Stimulated activated CD4-positive, alpha-beta T cell treated with anti-CD3 and anti-CD28 coated beads, Interleukin-2, amount 100 ng/mL, for 48 hours (primary cell): Measurements from ENCODE around the gene DENND2A.

Source experiments
- DNase-seq, 2 donors: peaks; one replicate each; pipeline ENCODE4 v3.0.0-alpha.2; 2020

The DENND2A gene

DNA sequence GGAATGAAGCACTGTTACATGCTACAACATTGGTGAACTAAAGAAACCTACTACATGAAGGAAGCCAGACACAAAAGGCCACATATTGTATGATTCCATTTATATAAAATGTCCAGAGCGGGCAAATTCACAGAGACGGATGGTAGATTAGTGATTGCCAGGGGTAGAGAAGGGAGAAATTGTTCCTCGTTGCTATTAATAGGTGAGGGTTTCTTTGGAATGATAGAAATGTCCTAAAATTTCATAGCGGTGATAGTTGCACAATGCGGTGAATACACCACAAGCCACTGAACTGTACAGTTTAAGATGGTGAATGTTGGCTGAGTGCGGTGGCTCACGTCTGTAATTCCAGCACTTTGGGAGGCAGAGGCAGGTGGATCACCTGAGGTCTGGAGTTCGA, 29.0 kb downstream of the DENND2A start:
- DNase-seq, result no peak

DNA sequence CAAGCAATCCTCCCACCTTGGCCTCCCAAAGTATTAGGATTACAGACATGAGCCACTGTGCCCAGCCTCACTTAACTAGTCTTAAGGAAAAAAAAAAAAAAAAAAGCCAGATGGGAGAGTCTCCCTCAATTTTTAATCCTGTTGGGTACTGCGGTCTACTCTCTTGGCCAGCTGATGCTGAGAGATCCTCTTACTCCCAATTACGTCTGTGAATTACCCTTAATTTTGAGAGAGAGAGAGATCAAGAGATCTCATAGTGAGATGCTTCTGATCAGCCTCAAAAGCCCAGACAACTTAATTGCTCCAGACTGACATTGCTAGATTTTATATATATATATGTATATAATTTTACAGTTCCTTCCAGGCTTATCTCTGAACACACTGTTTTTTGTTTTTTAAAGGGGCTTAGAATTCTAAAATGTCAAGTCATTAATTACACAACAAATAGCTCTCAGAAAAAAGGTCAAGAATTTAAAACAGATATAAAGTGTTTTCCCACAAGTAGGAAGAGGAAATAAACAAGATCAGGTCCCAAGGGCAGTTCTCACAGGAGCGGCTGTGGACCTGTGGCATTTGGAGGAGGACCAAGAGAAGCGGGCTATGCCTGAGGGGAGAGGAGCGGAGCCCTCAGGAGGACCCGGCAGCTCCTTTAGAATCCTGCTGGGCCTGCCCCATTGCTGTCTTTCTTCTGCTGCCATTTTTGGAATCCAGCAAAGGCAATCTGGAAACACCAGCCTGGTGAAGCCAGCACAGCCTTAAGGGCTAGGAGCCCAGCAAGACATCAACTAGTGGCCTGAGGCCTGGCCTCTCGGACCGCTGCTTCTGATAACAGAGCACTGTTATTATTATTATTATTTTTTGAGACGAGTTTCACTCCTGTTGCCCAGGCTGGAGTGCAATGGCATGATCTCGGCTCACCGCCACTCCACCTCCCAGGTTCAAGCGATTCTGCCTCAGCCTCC, 30.1 kb downstream of the DENND2A start:
- no peak for DNase-seq

DNA sequence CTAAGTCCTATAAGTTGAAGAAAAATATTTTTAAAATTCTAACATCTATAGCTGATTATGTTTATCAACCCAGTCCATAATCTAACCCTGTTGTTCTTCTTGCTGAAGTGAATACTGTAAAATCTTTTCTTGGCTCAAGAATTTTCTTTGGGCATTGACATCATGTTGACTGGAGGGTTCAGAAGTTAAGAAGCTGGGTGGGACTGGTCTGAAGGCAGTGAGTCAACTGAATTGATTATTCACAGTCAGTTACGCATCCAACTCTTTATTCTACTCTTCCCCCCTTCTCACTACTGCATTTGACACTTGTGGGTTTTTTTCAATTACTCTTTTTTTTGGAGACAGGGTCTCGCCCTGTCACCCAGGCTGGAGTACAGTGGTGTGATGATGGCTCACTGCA, 31.0 kb downstream of the DENND2A start:
- DNase-seq, result no peak

DNA sequence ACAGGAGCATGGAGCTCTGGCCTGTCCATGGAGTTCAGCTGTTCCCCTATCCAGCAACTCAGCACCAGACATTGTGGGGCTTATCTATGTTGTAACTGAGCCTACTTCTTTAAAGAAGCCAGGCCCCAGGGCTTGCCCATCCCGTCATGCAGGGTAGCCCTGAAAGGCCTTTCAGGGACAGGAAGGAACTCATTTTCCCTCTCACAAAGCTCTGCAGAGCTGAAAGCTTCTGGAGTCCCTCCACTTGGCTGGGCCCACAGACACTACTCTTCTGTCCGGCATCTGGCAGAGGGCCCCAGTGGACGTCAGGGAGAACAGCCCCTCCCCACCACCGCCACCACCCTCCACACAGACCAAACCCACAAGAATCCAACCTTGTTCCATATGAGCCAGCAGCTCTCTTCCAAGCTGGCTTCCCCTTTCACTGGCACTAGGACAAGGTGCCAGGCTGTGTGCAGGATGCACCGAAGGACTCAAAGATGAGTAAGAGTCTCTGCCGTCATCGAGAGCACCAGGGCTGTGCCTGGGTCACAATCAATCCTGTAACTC, 33.1 kb downstream of the DENND2A start:
- DNase-seq, result no peak

DNA sequence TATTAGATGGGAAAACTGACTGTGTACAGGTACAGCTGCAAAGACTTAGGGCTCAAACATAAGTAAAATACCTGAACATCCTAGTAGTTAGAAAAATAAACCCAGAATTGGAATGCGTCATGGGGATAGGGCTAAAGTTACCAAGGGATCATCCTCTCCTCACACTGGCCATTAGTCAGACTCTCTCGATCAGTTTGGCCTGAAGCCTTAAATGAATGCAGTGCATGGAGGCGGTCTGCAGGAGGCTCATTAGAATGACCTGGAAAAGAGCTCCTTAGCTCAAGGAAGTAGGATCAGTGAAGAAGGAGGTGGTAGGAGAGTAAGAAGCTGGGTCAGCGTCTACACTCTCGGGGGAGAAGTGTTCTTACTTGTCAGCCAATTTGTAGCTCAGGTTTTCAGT, 35.3 kb downstream of the DENND2A start:
- no peak for DNase-seq

DNA sequence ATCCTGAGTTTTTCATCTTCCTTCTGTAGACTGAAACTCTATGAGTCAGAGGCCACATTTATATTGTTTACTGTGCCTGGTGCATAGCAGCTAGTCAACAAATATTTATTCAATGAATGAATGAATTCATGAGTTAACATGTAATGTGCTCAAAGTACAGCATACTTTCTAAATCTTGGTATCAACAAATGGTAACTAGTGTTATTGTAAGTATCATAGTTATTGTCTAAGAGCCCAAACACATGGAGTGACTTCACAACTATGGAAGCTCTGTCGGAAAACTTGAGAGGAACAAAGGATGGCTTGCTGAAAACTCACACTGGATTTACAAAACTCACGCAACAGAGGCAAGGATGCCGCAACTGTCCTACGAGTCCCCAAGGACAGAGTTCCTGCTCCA, 35.9 kb downstream of the DENND2A start:
- no peak for DNase-seq

DNA sequence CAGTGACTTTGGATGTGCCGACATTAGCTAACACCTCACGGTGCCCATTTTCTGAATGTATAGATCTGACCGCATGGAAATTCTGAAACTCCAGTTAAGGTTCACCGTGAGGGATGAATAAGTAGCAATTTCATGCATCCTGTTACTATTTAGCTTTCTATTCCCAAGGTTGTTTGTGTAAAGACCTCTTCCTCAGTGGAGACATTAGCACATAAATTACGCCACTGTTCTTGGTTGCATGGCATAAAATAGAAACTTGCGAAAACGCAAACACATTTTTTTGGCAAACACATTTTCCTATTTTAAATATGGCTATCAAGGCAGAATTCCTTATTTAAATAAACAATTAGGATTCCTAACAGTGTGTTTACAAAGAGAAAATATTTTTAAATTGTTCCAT, 36.5 kb downstream of the DENND2A start:
- no peak for DNase-seq

DNA sequence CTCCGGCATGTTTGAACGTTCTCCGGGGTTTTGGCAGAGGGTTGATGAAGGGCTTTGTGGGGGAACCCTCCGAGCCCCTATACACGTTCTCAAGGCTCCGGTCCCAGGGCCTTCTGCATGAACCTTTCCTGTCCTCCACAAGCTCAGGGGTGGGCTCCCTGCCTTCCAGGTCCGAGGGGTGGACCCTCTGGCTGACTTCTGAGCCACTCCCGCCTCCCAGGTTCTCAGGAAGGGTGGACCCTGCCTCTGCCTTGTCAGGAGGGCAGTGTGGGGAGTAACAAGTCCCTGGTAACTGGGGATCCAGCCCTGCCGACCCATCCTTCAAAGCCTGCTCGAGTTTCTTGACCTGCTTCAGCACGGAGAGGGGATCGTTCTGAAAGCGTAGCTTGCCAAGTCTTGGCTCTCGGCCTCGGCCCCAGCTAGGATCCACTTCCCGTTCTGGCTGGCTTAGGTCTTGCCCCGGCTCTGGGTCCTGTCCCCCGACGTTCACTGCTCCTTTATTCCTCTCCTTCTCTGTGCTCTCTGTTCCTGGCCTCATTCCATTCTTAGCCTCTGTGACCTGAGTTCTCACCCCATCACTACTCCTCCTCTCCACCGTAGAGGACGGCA, 38.9 kb downstream of the DENND2A start:
- DNase-seq, result no peak

DNA sequence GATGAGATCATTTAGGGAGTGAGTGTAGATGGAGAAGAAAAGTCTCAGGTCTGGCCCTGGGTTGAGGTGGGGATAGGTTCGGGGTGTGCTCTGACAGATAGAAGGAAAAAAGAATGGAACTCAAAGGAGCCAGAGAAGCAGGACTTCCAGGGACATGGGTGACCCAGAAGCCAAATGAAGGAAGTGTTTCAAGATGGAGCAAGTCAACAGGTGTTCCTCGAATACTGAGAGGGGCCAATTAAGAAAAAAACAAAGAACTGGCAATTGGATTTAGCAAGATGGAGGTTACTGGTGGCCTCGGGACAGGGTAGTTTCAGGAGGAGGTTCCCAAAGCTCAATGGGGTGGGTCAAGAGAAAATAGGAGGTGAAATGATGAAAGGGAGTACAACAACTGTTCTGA, 40.3 kb downstream of the DENND2A start:
- DNase-seq, result no peak

DNA sequence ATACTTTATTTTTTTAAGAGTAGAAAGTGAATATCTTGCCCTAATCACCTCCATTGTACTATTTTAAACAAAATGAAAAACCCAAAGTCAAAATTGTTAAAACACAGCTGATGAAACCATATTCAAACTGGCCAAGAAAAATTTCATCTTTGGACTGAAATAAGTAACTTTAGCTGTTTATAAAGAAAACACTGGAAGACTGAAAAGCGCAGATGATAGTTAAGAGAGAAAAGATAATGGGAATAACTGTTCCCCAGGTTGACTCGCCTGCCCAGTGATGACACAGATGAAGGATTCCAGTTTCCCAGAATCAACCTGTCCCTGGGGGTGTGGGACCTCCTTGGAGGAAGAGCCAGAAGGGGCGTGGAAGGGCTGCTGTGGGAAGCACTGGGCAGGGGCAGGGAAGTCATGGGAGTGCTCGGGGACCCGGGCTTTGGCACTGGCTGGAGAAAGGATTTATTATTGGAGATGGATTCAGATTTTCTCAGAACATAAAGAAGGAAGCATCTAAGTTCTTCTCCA, 43.1 kb downstream of the DENND2A start:
- no peak for DNase-seq

DNA sequence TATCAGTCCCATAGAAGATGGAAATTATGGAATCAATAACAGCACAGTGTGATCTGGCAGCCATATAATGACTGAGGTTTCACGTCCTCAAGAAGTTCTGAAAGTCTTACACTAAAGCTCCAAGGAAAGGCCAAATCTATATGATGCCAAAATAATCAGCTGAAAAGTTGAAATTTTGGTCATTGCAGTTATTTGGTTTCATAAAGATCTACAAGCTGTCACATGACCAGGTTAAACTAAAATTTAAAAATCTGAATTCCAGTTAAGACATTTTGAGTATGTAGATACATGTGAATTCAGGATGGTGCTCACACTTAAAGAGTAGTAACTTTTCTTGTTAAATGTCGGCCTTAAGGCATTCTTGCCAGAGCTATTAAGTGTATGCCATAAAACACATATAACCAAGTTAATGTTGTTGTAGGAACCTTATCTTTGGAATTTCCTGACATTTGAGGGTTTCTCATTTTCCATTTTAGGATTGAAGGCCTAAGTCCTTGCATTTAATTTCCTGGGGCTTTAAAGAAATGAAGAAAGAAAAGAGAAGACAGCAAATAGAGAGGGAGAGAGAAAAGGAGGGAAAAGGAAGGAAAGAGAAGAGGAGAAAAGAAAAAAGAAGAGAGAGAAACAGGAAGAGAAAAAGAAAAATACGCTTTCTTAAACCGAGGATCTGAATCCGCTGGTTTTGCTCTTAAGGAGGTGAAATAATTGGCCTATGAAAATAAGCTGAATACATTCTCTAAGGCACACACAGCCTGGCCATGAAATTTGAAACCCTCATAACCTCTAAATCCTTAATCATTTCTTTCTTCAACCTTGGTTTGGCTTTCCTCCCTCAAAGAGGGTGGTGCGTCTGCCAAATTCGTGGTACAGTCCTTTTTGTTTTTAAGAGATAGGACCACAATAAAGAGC, 43.8 kb downstream of the DENND2A start:
- DNase-seq, result no peak

DNA sequence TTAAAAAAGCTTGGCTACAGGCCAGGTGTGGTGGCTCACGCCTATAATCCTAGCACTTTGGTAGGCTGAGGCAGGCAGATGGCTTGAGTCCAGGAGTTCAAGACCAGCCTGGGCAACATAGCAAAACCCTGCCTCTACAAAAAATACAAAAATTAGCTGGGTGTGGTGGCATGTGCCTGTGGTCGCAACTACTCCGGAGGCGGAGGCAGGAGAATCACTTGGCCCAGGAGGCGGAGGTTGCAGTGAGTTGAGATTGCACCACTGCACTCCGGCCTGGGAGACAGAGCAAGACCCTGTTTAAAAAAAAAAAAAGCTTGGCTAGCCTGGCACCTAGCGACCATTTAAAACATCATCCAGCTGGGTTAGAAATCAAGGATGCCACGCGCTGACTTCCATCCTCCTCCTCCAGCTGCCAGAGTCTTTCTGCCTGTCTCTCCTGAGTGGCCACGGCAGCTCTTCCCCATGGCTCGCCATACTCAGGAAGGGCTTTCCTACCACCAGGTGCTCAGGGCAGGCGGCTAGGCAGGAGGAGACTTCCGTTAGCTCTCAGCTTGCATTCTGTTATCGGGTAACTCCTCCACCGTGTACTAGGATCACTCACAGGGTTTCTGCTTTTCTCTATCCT, 45.0 kb downstream of the DENND2A start:
- DNase-seq, result no peak

DNA sequence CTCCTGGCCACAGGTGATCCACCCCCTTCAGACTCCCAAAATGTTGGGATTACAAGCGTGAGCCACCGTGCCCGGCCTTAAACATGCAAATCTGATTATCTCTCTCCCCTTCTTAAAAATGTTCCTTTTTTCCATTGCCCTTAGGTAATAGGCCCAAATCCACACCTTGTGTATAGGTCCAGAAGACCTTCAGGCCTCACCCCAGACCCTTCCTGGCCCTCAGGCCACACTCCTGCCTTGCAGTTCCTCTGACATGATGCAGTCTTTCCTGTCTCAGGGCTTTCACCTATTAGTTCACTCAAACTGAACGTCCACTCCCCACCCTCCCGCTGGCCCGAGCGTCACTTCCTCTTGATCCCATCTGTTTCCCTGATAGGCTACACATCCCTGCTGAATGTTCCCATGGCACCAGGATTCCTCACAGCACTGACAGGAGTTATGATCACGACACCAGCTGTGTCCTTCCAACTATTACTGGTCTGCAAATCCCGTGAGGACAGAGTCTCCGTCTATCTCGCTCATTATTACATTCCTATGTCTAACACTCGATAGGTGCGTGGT, 46.4 kb downstream of the DENND2A start:
- no peak for DNase-seq

DNA sequence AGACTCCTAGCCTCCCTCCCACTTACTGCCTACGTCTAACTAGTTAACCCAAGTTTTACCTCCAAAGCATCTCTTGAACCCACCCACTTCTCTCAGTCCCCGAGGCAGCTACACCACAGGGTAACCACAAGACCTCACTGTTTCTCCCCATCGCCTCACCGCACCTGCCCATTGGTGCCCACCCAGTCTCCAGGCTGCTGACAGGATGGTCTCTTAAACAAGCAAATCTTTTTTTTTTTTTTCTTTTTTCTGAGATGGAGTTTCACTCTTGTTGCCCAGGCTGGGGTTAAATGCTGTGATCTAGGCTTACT, 47.0 kb downstream of the DENND2A start:
- no peak for DNase-seq

DNA sequence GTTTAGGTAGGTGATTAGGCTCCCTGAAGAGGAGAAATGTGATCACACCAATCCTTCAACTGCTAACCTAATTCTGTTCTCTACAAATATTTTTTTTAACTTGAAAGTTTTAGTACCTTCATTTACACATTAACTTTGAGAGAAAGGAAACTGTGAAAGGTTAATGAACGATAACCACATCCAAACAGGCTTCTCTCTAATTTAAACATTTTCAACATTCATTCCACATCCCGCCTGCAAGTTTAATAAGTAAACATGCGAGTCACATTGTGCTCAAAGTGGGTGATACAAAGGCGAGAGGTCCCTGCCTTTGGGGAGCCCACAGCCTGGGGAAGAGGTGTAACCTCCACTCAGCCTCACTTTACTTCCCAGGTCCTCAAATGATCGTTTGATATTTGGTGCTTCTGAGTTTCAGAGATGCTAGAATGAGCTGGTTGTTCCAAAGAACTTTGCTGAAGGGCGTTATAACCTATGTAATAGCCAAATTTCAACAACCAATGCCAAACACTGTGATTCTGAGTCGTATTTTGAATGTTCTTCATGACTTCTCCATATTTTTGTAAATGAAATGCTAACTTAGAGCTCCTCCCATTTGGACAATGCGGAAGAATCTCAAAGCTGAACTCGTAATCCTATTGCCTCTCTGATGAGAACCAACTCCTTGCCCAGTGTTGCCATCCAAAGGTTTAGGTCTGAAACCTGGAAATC, 47.5 kb downstream of the DENND2A start:
- DNase-seq, result no peak

DNA sequence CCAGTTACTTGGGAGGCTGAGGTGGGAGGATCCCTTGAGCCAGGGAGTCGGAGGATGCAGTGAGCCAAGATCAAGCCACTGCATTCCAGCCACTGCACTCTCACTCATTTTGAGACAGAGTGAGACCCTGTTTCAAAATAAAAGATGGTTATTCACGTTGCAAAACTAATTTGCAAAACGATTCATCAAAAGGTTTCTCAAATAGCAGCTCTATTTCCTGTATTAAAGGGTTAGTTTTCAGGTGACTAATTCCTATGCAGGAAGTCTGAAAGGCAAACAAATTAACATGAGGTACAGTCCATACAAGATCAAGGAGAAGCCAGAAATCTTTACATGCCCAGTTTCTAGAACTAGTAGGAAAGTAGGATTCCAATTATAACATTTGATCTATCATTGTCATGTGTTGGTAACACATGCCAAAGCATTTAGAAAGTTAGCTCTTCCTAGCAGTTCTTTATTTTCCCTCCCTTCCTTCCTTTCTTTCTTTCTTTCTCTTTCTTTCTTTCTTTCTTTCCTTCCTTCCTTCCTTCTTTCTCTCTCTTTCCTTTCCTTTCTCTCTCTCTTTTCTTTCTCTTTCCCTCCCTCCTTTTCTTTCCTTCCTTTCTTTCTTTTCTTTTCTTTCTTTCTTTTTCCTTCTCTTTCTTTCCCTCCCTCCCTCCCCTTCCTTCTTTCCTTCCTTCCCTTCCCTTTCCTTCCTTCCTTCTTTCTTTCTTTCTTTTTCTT, 49.3 kb downstream of the DENND2A start:
- DNase-seq, result no peak

DNA sequence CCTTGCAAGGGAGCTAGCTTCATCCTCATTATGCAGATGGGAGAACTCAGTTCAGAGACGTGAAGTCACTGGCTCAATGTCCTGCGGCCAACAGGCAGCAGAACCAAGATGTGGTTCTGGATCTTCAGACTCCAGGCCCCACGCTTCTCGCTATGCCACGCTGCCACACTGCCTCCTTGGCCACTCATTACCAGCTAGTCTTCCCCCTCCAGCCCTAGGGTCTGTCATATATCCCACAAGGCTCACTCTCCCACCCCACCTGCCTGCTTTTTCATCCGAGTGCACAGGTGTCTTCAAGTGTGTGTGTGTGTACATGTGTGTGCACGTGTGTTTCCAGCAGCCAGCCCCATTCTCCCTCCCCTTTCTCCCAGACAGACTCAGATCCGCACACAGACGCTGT, 53.4 kb downstream of the DENND2A start:
- no peak for DNase-seq

DNA sequence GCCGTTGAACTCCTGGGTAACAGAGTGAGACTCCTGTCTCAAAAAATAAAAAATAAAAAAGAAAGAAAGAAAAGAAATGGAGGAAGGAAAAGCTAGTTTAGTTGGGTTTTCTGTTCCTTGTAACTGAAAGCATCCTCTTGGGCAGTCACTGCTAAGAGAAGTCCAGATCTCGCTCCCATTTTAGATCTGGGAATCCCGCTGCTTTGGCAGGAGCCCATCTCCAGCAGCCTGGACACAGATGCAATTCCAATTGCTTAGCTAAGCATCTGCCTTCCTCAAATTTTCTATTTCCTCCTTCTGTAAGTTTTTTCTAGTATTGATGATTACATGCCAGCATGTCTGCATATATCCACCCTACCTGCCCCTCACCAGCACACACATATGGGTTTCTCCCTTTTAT, 54.1 kb downstream of the DENND2A start:
- DNase-seq, result no peak

DNA sequence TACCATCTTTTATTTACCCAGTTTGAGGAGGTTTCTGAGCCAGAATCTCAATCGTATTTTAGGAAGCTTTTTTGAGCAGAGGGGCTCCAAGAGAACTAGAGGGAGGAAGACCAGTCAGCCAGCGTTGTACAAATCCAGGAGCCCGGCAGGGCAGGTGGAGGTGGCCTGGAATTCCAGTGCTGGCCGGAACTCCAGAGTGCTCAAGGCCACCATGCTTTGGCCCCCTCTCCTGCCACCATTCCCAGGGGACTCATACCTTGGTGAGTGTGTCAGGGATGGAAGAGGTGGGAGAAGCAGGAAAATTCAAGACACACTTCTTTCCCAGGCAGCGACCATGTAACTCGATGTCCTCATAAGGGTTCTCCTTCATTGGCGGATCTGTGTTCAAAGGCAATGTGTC, 55.3 kb downstream of the DENND2A start:
- DNase-seq, result no peak

DNA sequence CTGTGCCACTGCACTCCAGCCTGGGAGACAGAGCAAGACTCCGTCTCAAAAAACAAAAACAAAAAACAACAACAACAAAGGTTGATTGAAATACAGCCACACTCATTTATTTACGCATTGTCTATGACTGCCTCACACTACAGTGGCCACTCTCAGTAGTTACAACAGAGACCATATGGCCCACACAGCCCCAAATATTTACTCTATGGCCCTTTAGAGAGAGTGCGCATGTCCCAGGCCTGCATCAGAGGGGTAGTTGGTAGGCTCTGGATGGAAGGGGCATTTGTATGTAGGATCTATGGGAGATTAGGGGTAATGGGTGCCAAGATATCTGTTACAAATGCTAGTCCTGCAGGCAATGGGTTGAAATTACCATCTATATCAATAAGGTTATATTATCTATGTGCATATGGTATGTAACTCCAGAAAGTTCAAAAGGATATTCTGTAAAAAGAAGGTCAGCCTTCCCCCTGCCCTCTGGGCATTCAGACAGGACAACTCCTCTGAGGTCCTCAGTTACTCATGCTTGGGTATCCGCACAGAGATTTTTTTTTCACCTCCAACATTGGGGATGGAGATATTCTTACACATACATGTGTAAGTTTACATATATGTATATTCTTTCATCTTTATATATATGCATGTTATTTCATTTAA, 56.3 kb downstream of the DENND2A start:
- no peak for DNase-seq
